Nephron (organoid): ENCODE results near the gene ANO1.

Source experiments
- H3K27ac Mint-ChIP-seq, 3 experiments: 2 replicates each; pipeline ENCODE4 v1.8.0; 2020; ENCODE audit warnings: mixed read lengths in 3 of 3, mild to moderate bottlenecking in 2 of 3, moderate library complexity in 1 of 3
- H3K27me3 Mint-ChIP-seq: 2 replicates; pipeline ENCODE4 v1.8.0; 2021; ENCODE audit warnings: low read depth, mild to moderate bottlenecking, moderate library complexity, mixed read lengths
- H3K36me3 Mint-ChIP-seq: 2 replicates; pipeline ENCODE4 v1.8.0; 2020; ENCODE audit warnings: low read depth, mixed read lengths
- H3K4me1 Mint-ChIP-seq: 2 replicates; pipeline ENCODE4 v1.8.0; 2020; ENCODE audit warnings: mixed read lengths
- H3K4me3 Mint-ChIP-seq, 3 experiments: 2 replicates each; pipeline ENCODE4 v1.8.0; 2020; ENCODE audit warnings: mild to moderate bottlenecking in 3 of 3, mixed read lengths in 3 of 3, moderate library complexity in 2 of 3
- H3K9me3 Mint-ChIP-seq: 2 replicates; pipeline ENCODE4 v1.8.0; 2020; ENCODE audit warnings: mixed read lengths
- CTCF ChIP-seq, 3 experiments: fragments of 200-600 bp; sonication (generic); IDR thresholded peaks; one replicate each; pipeline ENCODE4 v1.5.0; 2021; ENCODE audit warnings: antibody characterized with exemption in 3 of 3; ENCODE audit not compliant: unreplicated experiment in 3 of 3

ANO1 gene

GRCh38 chr11:70159627-70160570, 81.8 kb downstream of the ANO1 start:
- Mint-ChIP-seq H3K36me3 (no peaks in the 10 kb centered on the region), H3K27me3 (peaks cover 6% of the 10 kb centered on the region), H3K27ac (no peak overlapping the region), H3K9me3 (no peaks in the 10 kb centered on the region), H3K4me1 (peaks cover 8% of the 10 kb centered on the region), H3K4me3 (no peak overlapping the region)
- no peak for TF ChIP-seq CTCF (IDR thresholded peaks at IDR 0.05; ENCODE audit: unreplicated experiment in 3 of 3)

- H3K36me3 Mint-ChIP-seq, result no peaks in the 10 kb centered on the region
These were observed 83.0 kb downstream of the ANO1 start for GRCh38 chr11:70161043-70161625.

DNA sequence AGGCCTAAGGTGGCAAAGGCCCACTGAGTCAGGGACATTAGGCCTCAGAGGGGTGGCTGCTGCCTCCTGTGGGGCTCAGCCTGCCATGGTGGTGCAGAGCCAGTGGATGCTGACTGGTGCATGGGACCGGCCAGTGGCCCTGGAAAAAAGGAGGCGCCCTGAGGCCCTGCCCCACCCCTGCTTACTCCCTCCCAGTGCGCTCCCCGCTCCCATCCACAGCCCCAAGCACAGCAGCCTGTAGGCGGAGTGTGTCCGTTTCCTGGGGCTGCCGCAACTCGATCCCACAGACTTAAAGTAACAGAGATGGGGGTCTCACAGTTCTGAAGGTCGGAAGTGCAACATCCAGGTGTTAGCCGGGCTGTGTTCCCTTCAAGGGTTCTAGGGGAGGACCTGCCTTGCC, 86.6 kb downstream of the ANO1 start:
- no peak for TF ChIP-seq CTCF (IDR thresholded peaks at IDR 0.05; ENCODE audit: unreplicated experiment in 3 of 3)
- peaks cover 8% of the 10 kb centered on the region for H3K4me1 Mint-ChIP-seq
- no peak overlapping the region for H3K27ac Mint-ChIP-seq
- no peaks in the 10 kb centered on the region for H3K9me3 Mint-ChIP-seq
- H3K4me3 Mint-ChIP-seq, result no peak overlapping the region
- H3K27me3 Mint-ChIP-seq, result peaks cover 15% of the 10 kb centered on the region
- H3K36me3 Mint-ChIP-seq, result no peaks in the 10 kb centered on the region

More at GRCh38 chr11:70161043-70161625, 83.0 kb downstream of the ANO1 start:
- peaks cover 8% of the 10 kb centered on the region for H3K4me1 Mint-ChIP-seq
- no peak for TF ChIP-seq CTCF (IDR thresholded peaks at IDR 0.05; ENCODE audit: unreplicated experiment in 3 of 3)
- no peaks in the 10 kb centered on the region for H3K27me3 Mint-ChIP-seq
- no peak overlapping the region for H3K4me3 Mint-ChIP-seq
- H3K9me3 Mint-ChIP-seq, result no peaks in the 10 kb centered on the region
- no peak overlapping the region for H3K27ac Mint-ChIP-seq

DNA sequence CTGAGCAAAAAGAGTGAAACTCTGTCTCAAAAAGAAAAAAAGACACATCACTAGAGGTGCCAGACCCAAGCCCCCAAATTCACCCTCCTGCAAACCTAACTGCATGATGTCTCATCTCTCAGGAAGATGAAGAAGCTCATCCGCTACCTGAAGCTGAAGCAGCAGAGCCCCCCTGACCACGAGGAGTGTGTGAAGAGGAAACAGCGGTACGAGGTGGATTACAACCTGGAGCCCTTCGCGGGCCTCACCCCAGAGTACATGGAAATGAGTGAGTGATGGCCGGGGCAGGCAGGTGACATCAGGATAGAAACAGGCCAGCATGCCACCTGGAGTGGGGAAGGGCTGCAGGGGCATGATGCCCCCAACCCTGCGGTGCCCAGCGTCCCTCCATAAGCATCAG, 89.0 kb downstream of the ANO1 start:
- H3K27ac Mint-ChIP-seq, result no peak overlapping the region
- no peak for TF ChIP-seq CTCF (IDR thresholded peaks at IDR 0.05; ENCODE audit: unreplicated experiment in 3 of 3)
- H3K4me3 Mint-ChIP-seq, result no peak overlapping the region
- H3K27me3 Mint-ChIP-seq, result peaks cover 20% of the 10 kb centered on the region
- no peaks in the 10 kb centered on the region for H3K9me3 Mint-ChIP-seq
- no peaks in the 10 kb centered on the region for H3K36me3 Mint-ChIP-seq
- peaks cover 8% of the 10 kb centered on the region for H3K4me1 Mint-ChIP-seq

DNA sequence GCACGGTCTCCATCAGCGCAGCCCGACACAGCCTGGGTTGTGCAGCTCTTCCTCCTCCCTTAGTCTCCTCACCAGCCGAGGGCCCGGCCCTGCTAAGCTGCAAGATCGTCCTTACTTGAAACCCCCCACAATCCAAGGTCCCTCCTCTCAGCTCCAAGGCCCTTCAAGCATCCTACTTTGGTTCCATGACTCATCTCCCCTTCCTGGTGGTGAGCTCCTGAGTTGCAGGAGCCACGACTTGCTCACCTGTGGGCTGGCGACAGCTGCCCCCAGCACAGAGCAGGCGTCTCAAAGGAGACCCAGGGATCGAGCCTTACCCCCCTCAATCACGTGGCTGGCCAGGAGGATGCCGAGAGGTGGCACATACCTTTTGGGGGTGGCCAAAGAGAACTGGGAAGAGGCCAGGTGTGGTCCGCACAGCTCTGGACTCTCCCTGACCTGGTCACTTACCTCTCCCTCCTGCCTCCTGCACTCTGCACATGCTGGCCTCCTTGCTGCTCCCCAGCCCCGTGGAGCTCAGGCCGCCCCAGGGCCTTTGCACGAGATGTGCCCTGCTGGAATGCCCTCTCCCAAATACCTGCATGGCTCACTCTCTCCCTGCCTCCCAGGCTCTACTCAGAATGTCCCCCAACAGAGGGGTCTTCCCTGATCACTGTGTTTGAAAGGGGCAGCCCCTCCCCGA, 89.7 kb downstream of the ANO1 start:
- no peak overlapping the region for H3K27ac Mint-ChIP-seq
- no peak for TF ChIP-seq CTCF (IDR thresholded peaks at IDR 0.05; ENCODE audit: unreplicated experiment in 3 of 3)
- peaks cover 20% of the 10 kb centered on the region for H3K27me3 Mint-ChIP-seq
- no peaks in the 10 kb centered on the region for H3K36me3 Mint-ChIP-seq
- H3K4me1 Mint-ChIP-seq, result peaks cover 6% of the 10 kb centered on the region
- H3K9me3 Mint-ChIP-seq, result no peaks in the 10 kb centered on the region
- H3K4me3 Mint-ChIP-seq, result no peak overlapping the region
